ENCODE results near the gene PRMT6.

DNA sequence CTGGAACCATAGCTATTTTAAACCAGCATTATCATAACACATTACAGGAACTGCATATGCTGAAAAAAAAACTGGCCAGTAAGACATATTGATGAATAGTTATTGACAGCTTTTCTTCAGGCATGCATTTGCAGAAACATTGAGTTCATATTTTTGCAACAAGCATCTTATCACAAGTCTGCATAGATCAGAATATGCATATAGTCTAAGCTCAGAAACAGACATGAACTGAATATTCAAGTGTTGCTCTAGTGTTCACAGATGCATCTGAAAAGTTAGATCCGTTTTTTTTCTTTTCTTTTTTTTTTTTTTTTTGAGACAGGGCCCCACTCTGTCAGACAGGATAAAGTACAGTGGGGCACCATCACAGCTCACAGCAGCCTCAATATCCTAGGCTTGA, 22.8 kb downstream of the PRMT6 start:
- no peak for TF ChIP-seq EZH2 (IDR thresholded peaks at IDR 0.05; ENCODE audit: insufficient read depth, poor library complexity, severe bottlenecking)
- no peak for TF ChIP-seq EZH2phosphoT487 (IDR thresholded peaks at IDR 0.05; ENCODE audit: insufficient read depth, low read depth)

Data from GM23248 (cell line).